Measurements from ENCODE around the gene TBX4. TPM values are rescaled to one million over a fixed set of nuclear protein-coding genes. Genes with fewer than 3 reads are reported as not detected.

TBX4 gene
- total RNA-seq, 4 donors from 2014 or later = not detected

DNA sequence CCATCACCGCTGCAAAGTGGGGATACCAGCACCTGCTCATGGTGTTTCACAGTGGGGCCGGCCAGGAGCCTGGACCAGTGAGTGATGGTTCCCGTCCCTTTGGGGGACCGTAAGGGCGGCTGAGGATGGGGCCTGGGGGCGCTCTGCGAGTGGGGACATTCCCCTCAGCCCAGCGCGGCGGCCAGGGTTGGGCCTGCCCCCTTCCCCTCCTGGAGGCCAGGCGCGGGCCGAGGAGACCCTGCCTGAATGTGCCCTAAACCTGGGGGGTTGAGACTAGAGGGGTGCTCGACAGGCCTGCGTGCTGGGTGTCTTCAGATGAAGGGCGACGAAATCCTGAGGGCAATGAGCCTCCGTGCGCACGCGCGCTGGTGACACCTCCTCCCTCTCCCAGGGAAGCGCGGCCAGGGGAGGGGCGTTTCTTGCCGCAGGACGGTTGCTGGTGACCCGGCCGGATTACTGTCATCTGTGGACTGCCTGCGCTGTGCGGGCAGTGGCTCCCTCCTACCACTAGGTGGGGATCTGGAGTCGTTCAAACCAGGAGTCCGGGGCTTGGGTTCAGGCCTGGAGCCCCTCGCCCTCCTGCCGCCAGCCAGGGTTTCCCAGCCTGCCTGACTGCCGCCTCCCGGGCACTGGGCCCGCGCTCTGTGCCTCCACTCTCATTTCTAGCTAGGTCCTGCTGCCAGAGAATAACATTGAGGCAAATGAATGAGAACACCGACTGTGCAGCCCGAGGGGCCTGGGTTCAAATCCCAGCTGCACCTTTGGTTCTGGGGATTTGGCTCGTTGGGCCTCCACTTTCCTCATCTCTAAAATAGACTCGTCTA lies 35.5 kb upstream of the TBX4 start:
- TF ChIP-seq EP300 (IDR thresholded peaks at IDR 0.05) (no peak), POLR2A (IDR thresholded peaks at IDR 0.05; ENCODE audit: low read depth) (no peak), POLR2AphosphoS5 (IDR thresholded peaks at IDR 0.05) (peak in 1 of 2 donors; percentile 74), CTCF (IDR thresholded peaks at IDR 0.05) (peak in 2 of 3 experiments; percentile 89 to 91)
- peak overlapping the region; percentile 30 to 47 (median 38) for H3K4me3 ChIP-seq
- intact Hi-C loops (cut with DNase I) = loop anchor here (2.0 to 10.0 kb wide), 4 partner anchors 134 to 692 kb away; partner anchors contain the start of gene BRIP1
- peaks cover 28 to 55% (median 44%) of the 10 kb centered on the region in 4 donors for H3K4me1 ChIP-seq
- no peaks in the 10 kb centered on the region for H3K9me3 ChIP-seq
- DNase-seq (ENCODE audit: extremely low spot score) = peak; percentile 96
- H3K27ac ChIP-seq (replicated peaks in 1 of 4) = peak overlapping the region; percentile 73 to 78 (median 76)
- peaks cover 0 to 15% (median 0%) of the 10 kb centered on the region in 4 donors for H3K27me3 ChIP-seq
- WGBS = 38% methylated on average over 22 of the region's 43 CpGs
- H3K36me3 ChIP-seq = no peaks in the 10 kb centered on the region

DNA sequence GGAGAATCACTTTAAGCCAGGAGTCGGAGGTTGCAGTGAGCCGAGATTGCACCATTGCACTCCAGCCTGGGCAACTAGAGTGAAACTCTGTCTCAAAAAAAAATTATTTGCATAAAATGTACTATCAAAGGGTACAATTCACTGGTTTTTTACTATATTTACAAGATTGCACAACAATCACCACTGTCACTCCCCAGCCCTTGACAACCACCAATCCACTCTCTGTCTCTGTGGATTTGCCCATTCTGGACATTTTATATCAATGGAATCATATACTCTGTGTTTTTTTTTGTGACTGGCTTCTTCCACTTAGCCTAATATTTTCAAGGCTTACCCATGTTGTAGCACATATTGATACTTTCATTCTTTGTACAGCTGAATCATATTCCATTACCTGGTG lies 33.8 kb upstream of the TBX4 start:
- no peaks in the 10 kb centered on the region for H3K9me3 ChIP-seq
- H3K4me3 ChIP-seq = no peak overlapping the region
- WGBS = 82% methylated on average over 2 of the region's 2 CpGs
- H3K4me1 ChIP-seq = peaks cover 18 to 38% (median 30%) of the 10 kb centered on the region in 4 donors
- peaks cover 0 to 27% (median 4%) of the 10 kb centered on the region in 4 donors for H3K27me3 ChIP-seq
- DNase-seq (ENCODE audit: extremely low spot score) = no peak
- intact Hi-C loops (cut with DNase I) = loop anchor here (5.0 to 10.0 kb wide), 3 partner anchors 419 to 694 kb away; partner anchors contain the start of gene BRIP1
- H3K36me3 ChIP-seq = no peaks in the 10 kb centered on the region
- H3K27ac ChIP-seq (replicated peaks in 1 of 4) = no peak overlapping the region
- no peak for TF ChIP-seq EP300 (IDR thresholded peaks at IDR 0.05)
- no peak for TF ChIP-seq CTCF (IDR thresholded peaks at IDR 0.05)
- no peak for TF ChIP-seq POLR2AphosphoS5 (IDR thresholded peaks at IDR 0.05)
- TF ChIP-seq POLR2A (IDR thresholded peaks at IDR 0.05; ENCODE audit: low read depth) = no peak

DNA sequence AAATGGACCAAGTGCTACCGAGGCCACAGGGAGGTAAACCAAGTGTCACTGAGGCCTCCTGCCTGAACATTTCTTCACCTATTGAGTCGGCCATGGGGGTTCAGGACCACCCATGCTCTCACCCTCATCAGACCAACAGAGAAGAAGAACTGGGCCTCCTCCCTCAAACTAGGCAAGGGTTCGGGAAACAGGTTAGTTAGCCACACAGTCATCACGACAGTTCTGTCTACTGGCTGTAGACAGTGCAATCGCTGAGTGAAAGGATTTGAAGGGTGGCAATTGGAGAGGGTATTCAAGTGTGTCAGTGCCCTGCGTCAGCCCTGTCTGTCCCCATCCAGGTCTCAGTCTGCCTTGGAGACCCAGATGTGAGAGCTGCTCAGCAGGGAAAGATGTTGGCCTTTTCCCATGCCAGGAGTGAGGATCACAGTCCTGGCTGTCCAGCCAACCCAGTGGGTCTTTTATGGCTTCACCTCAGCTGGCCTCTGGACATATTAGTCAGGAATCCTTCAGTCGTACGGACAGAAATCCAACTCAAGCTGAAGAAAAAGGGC lies 32.7 kb upstream of the TBX4 start:
- intact Hi-C loops (cut with DNase I) = loop anchor here (5.0 to 10.0 kb wide), 4 partner anchors 65 to 695 kb away; partner anchors contain the start of gene BRIP1
- Histone ChIP-seq H3K27ac (replicated peaks in 1 of 4) (no peak overlapping the region), H3K4me1 (peaks cover 8 to 27% (median 19%) of the 10 kb centered on the region in 4 donors), H3K9me3 (no peaks in the 10 kb centered on the region), H3K4me3 (no peak overlapping the region), H3K27me3 (peaks cover 0 to 37% (median 10%) of the 10 kb centered on the region in 4 donors), H3K36me3 (no peaks in the 10 kb centered on the region)
- peak; percentile 74 for DNase-seq (ENCODE audit: extremely low spot score)
- WGBS = 82% methylated on average over 8 of the region's 8 CpGs
- TF ChIP-seq EP300 (IDR thresholded peaks at IDR 0.05) = no peak
- no peak for TF ChIP-seq CTCF (IDR thresholded peaks at IDR 0.05)
- no peak for TF ChIP-seq POLR2AphosphoS5 (IDR thresholded peaks at IDR 0.05)
- TF ChIP-seq POLR2A (IDR thresholded peaks at IDR 0.05; ENCODE audit: low read depth) = no peak

DNA sequence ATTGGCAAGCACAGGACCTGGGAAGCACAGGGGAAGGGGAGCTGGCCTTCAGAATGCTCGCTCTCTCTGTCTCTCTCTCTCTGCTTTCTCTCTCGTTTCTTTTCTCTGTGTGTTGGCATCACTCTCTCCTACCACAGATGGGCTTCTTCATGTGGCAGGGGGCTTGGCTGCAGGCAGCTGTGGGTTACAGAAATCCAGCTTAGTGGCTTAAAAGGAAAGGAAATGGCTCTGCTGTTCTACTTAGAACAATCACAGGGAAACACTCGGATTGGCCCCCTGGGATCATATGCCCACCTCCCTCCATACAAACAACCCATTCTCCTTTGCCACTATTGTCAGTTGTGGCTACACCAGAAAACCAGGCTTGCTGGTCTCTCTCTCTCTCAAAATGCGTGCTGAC lies 32.2 kb upstream of the TBX4 start:
- 54% methylated on average over 4 of the region's 4 CpGs for WGBS
- H3K9me3 ChIP-seq = no peaks in the 10 kb centered on the region

More for the DNA sequence above, 32.2 kb upstream of the TBX4 start:
- H3K27ac ChIP-seq (replicated peaks in 1 of 4) = no peak overlapping the region
- no peak overlapping the region for H3K4me3 ChIP-seq
- DNase-seq (ENCODE audit: extremely low spot score) = no peak
- H3K27me3 ChIP-seq = peaks cover 0 to 42% (median 10%) of the 10 kb centered on the region in 4 donors
- H3K36me3 ChIP-seq = no peaks in the 10 kb centered on the region
- H3K4me1 ChIP-seq = peaks cover 8 to 22% (median 16%) of the 10 kb centered on the region in 4 donors
- TF ChIP-seq EP300 (IDR thresholded peaks at IDR 0.05) (no peak), CTCF (IDR thresholded peaks at IDR 0.05) (no peak), POLR2AphosphoS5 (IDR thresholded peaks at IDR 0.05) (no peak), POLR2A (IDR thresholded peaks at IDR 0.05; ENCODE audit: low read depth) (no peak)
- intact Hi-C loops (cut with DNase I) = loop anchor here (10.0 kb wide), 1 partner anchor 65 kb away; no protein-coding TSS in a partner anchor
